Nephron (organoid): ENCODE results near the gene TMEM237.

Source experiments
- H3K27ac Mint-ChIP-seq, 3 experiments: 2 replicates each; pipeline ENCODE4 v1.8.0; 2020; ENCODE audit warnings: mixed read lengths in 3 of 3, mild to moderate bottlenecking in 2 of 3, moderate library complexity in 1 of 3
- H3K27me3 Mint-ChIP-seq: 2 replicates; pipeline ENCODE4 v1.8.0; 2021; ENCODE audit warnings: low read depth, mild to moderate bottlenecking, moderate library complexity, mixed read lengths
- H3K36me3 Mint-ChIP-seq: 2 replicates; pipeline ENCODE4 v1.8.0; 2020; ENCODE audit warnings: low read depth, mixed read lengths
- H3K4me1 Mint-ChIP-seq: 2 replicates; pipeline ENCODE4 v1.8.0; 2020; ENCODE audit warnings: mixed read lengths
- H3K4me3 Mint-ChIP-seq, 3 experiments: 2 replicates each; pipeline ENCODE4 v1.8.0; 2020; ENCODE audit warnings: mild to moderate bottlenecking in 3 of 3, mixed read lengths in 3 of 3, moderate library complexity in 2 of 3
- H3K9me3 Mint-ChIP-seq: 2 replicates; pipeline ENCODE4 v1.8.0; 2020; ENCODE audit warnings: mixed read lengths
- CTCF ChIP-seq, 3 experiments: fragments of 200-600 bp; sonication (generic); IDR thresholded peaks; one replicate each; pipeline ENCODE4 v1.5.0; 2021; ENCODE audit warnings: antibody characterized with exemption in 3 of 3; ENCODE audit not compliant: unreplicated experiment in 3 of 3

The TMEM237 gene

GRCh38 chr2:201643216-201643890 is at the start of gene TMEM237:
Gene TMEM237, minus strand, starts transcription at chr2:201643503. Its CDS starts 103 bp downstream, at chr2:201643400.
- TF ChIP-seq CTCF (IDR thresholded peaks at IDR 0.05; ENCODE audit: unreplicated experiment in 3 of 3): no peak
- Mint-ChIP-seq H3K27ac (peak within 1 kb of the TSS; percentile 99), H3K4me3 (peak within 1 kb of the TSS; percentile 92 to 99 (median 97)), H3K27me3 (no peaks in the 10 kb centered on the region), H3K9me3 (no peaks in the 10 kb centered on the region), H3K36me3 (peaks cover 6% of the 10 kb centered on the region), H3K4me1 (peaks cover 30% of the 10 kb centered on the region)

- TF ChIP-seq CTCF (IDR thresholded peaks at IDR 0.05; ENCODE audit: unreplicated experiment in 3 of 3): no peak
- no peaks in the 10 kb centered on the region for H3K27me3 Mint-ChIP-seq
- H3K9me3 Mint-ChIP-seq: no peaks in the 10 kb centered on the region
- no peak overlapping the region for H3K4me3 Mint-ChIP-seq
- H3K4me1 Mint-ChIP-seq: no peaks in the 10 kb centered on the region
- H3K27ac Mint-ChIP-seq: no peak overlapping the region
- no peaks in the 10 kb centered on the region for H3K36me3 Mint-ChIP-seq
Measured at GRCh38 chr2:201685156-201685555, 41.9 kb upstream of the TMEM237 start.

- no peak overlapping the region for H3K27ac Mint-ChIP-seq
- H3K36me3 Mint-ChIP-seq: no peaks in the 10 kb centered on the region
- no peaks in the 10 kb centered on the region for H3K4me1 Mint-ChIP-seq
- no peaks in the 10 kb centered on the region for H3K27me3 Mint-ChIP-seq
- TF ChIP-seq CTCF (IDR thresholded peaks at IDR 0.05; ENCODE audit: unreplicated experiment in 3 of 3): no peak
- no peaks in the 10 kb centered on the region for H3K9me3 Mint-ChIP-seq
- H3K4me3 Mint-ChIP-seq: no peak overlapping the region
Measured at GRCh38 chr2:201680743-201681142, 37.4 kb upstream of the TMEM237 start.

GRCh38 chr2:201678401-201678800 is 35.1 kb upstream of the TMEM237 start:
- no peak for TF ChIP-seq CTCF (IDR thresholded peaks at IDR 0.05; ENCODE audit: unreplicated experiment in 3 of 3)
- Mint-ChIP-seq H3K9me3 (no peaks in the 10 kb centered on the region), H3K36me3 (no peaks in the 10 kb centered on the region), H3K4me3 (no peak overlapping the region), H3K27ac (no peak overlapping the region), H3K27me3 (peaks cover 6% of the 10 kb centered on the region), H3K4me1 (no peaks in the 10 kb centered on the region)

GRCh38 chr2:201675454-201675853 is 32.2 kb upstream of the TMEM237 start:
- Mint-ChIP-seq H3K9me3 (no peaks in the 10 kb centered on the region), H3K36me3 (no peaks in the 10 kb centered on the region), H3K27ac (no peak overlapping the region), H3K4me1 (no peaks in the 10 kb centered on the region), H3K27me3 (peaks cover 6% of the 10 kb centered on the region), H3K4me3 (no peak overlapping the region)
- TF ChIP-seq CTCF (IDR thresholded peaks at IDR 0.05; ENCODE audit: unreplicated experiment in 3 of 3): no peak

- Mint-ChIP-seq H3K9me3 (no peaks in the 10 kb centered on the region), H3K27me3 (peaks cover 6% of the 10 kb centered on the region), H3K4me1 (no peaks in the 10 kb centered on the region), H3K27ac (no peak overlapping the region), H3K36me3 (no peaks in the 10 kb centered on the region), H3K4me3 (no peak overlapping the region)
- no peak for TF ChIP-seq CTCF (IDR thresholded peaks at IDR 0.05; ENCODE audit: unreplicated experiment in 3 of 3)
Measured at GRCh38 chr2:201674794-201675193, 31.5 kb upstream of the TMEM237 start.
